ELF-1 (cell line): ENCODE data around the gene LUZP1.
A peak's percentile ranks its signal among the peaks of the same experiment; 100 is the strongest.

ENCODE experiments used
- DNase-seq: peaks from one replicate; pipeline ENCODE4 v3.0.0-alpha.2; 2016; ENCODE audit warnings: low read depth, low spot score

The LUZP1 gene

GRCh38 chr1:23084880-23085279, 83.8 kb downstream of the LUZP1 start:
- DNase-seq: no peak

- no peak for DNase-seq
Measured at GRCh38 chr1:23083714-23084480, 84.8 kb downstream of the LUZP1 start.

- DNase-seq: no peak
Measured at GRCh38 chr1:23081376-23081775, 87.3 kb downstream of the LUZP1 start.

GRCh38 chr1:23080885-23081284, 87.8 kb downstream of the LUZP1 start:
- DNase-seq: no peak

GRCh38 chr1:23079025-23079424, 89.6 kb downstream of the LUZP1 start:
- DNase-seq: no peak

- DNase-seq: no peak
Measured at GRCh38 chr1:23074012-23074411, 94.6 kb downstream of the LUZP1 start.

- DNase-seq: no peak
Measured at GRCh38 chr1:23069675-23070074, 99.0 kb downstream of the LUZP1 start.

GRCh38 chr1:23069149-23069548, 99.5 kb downstream of the LUZP1 start:
- no peak for DNase-seq

- no peak for DNase-seq
Measured at GRCh38 chr1:23066075-23066474, 102.6 kb downstream of the LUZP1 start.

- no peak for DNase-seq
Measured at GRCh38 chr1:23065385-23065784, 103.3 kb downstream of the LUZP1 start.

GRCh38 chr1:23062271-23062670, 106.4 kb downstream of the LUZP1 start:
- no peak for DNase-seq

- no peak for DNase-seq
Measured at GRCh38 chr1:23057301-23057700, 111.4 kb downstream of the LUZP1 start.

- DNase-seq: no peak
Measured at GRCh38 chr1:23051290-23051909, 117.3 kb downstream of the LUZP1 start.

- no peak for DNase-seq
Measured at GRCh38 chr1:23050201-23050600, 118.5 kb downstream of the LUZP1 start.

GRCh38 chr1:23044035-23044434, 124.6 kb downstream of the LUZP1 start:
- no peak for DNase-seq

GRCh38 chr1:23040509-23040908, 128.1 kb downstream of the LUZP1 start:
- DNase-seq: no peak

- no peak for DNase-seq
Measured at GRCh38 chr1:23039308-23039826, 129.3 kb downstream of the LUZP1 start.

GRCh38 chr1:23037081-23037740, 131.4 kb downstream of the LUZP1 start:
- no peak for DNase-seq

- peak; percentile 17 for DNase-seq
Measured at GRCh38 chr1:23035823-23036452, 132.7 kb downstream of the LUZP1 start.
